HepG2 (cell line): Measurements from ENCODE around the gene DYNLL2. TPM values are rescaled to one million over a fixed set of nuclear protein-coding genes. Genes with fewer than 3 reads are reported as not detected.

Experiments used
- ATAC-seq: fragments of 200-7000 bp; cut with Tn5 transposase; 3 replicates; pipeline ENCODE4 v1.9.1; 2020; ENCODE audit warnings: mild to moderate bottlenecking, moderate library complexity
- BruUV-seq: library from RNA; stranded (reverse); fragments of 400-500 nt; replicated peaks from 2 replicates; lab custom pipeline; 2021; lab: Mats Ljungman, UMichigan
- CTCF ChIA-PET: fragments of 300-600 bp; formaldehyde crosslinking; extraction: SDS; loops from one replicate; lab custom pipeline; 2021; ENCODE audit warnings: low total read pairs, inconsistent platforms, low intra/inter-chr PET ratio; lab: Yijun Ruan, JAX
- POLR2A ChIA-PET: fragments of 350-600 bp; sonication (Branson Sonifier 250); formaldehyde crosslinking; loops from one replicate; lab custom pipeline; 2020; ENCODE audit warnings: antibody characterized with exemption, inconsistent platforms; lab: Yijun Ruan, JAX
- DNase-seq: peaks from one replicate; pipeline ENCODE4 v3.0.0-alpha.2; 2015; ENCODE audit warnings: low spot score
- FAIRE-seq: peaks from 3 replicates; lab custom pipeline; 2011; peaks lifted over from hg19 to GRCh38; lab: Jason Lieb, UNC
- H2AFZ ChIP-seq: one replicate; pipeline ENCODE4 v1.6.1; 2011; ENCODE audit warnings: low read length, inconsistent platforms
- H3K27ac ChIP-seq: fragments of 300-600 bp; 3 replicates; pipeline ENCODE4 v1.8.0; 2011; ENCODE audit warnings: mixed run types, mild to moderate bottlenecking, mixed read lengths, low read length, inconsistent platforms; ENCODE audit not compliant: insufficient read depth; ENCODE audit errors: extremely low read length
- H3K27me3 ChIP-seq, 2 experiments: fragments of 200-600 bp in 1 of 2; 2 replicates in 1 of 2; 3 replicates in 1 of 2; pipeline versions ENCODE4 v1.6.0 to v1.8.0; 2011; ENCODE audit warnings: low read length in 2 of 2, mild to moderate bottlenecking in 2 of 2, moderate library complexity in 2 of 2, inconsistent platforms in 1 of 2; ENCODE audit not compliant: insufficient read depth in 2 of 2, control insufficient read depth in 1 of 2
- H3K36me3 ChIP-seq, 2 experiments: fragments of 200-600 bp in 1 of 2; replicated peaks in 1 of 2; 2 replicates in 1 of 2; 3 replicates in 1 of 2; pipeline versions ENCODE4 v1.5.1 to v1.8.0; 2011; ENCODE audit warnings: low read length in 2 of 2, inconsistent platforms in 1 of 2; ENCODE audit not compliant: insufficient read depth in 2 of 2, control insufficient read depth in 1 of 2
- H3K4me1 ChIP-seq: 2 replicates; pipeline ENCODE4 v1.5.1; 2012; ENCODE audit warnings: low read length, inconsistent platforms; ENCODE audit not compliant: insufficient read depth
- H3K4me2 ChIP-seq: 2 replicates; pipeline ENCODE4 v1.6.0; 2011; ENCODE audit warnings: low read depth, low read length, inconsistent platforms
- H3K4me3 ChIP-seq, 3 experiments: fragments of 200-600 bp in 1 of 3; sonication (generic), shearing (Covaris generic) in 1 of 3; replicated peaks in 1 of 3; 2 replicates each; pipeline ENCODE4 v1.5.1; 2011 to 2016; ENCODE audit warnings: low read length in 3 of 3, inconsistent platforms in 2 of 3, low read depth in 2 of 3, mild to moderate bottlenecking in 2 of 3, control low read depth in 1 of 3, mixed read lengths in 1 of 3; ENCODE audit not compliant: insufficient read depth in 1 of 3
- H3K79me2 ChIP-seq: one replicate; pipeline ENCODE4 v1.6.1; 2011; ENCODE audit warnings: low read length, inconsistent platforms; ENCODE audit not compliant: insufficient read depth
- H3K9ac ChIP-seq: 2 replicates; pipeline ENCODE4 v1.6.0; 2011; ENCODE audit warnings: mild to moderate bottlenecking, low read depth, low read length, inconsistent platforms; ENCODE audit not compliant: insufficient read depth
- H3K9me3 ChIP-seq: 2 replicates; pipeline ENCODE4 v1.5.1; 2012; ENCODE audit warnings: mild to moderate bottlenecking, low read length
- H4K20me1 ChIP-seq: 2 replicates; pipeline ENCODE4 v1.6.0; 2011; ENCODE audit warnings: inconsistent platforms, mild to moderate bottlenecking, low read length, moderate library complexity; ENCODE audit not compliant: insufficient read depth
- CENPBD1 ChIP-seq: sonication (generic); formaldehyde crosslinking; IDR thresholded peaks from 2 replicates; pipeline ENCODE4 v1.8.0; 2022; ENCODE audit warnings: missing genetic modification reagents, low read depth, mild to moderate bottlenecking, borderline replicate concordance
- IKZF4 ChIP-seq: sonication (generic); formaldehyde crosslinking; IDR thresholded peaks from 2 replicates; pipeline ENCODE4 v1.5.1; 2020; ENCODE audit warnings: borderline replicate concordance, mild to moderate bottlenecking, low read depth, missing genetic modification reagents; ENCODE audit errors: not compliant biosample characterization
- KAT2B ChIP-seq: fragments of 150-350 bp; IDR thresholded peaks from 2 replicates; pipeline ENCODE4 v1.6.1; 2014; ENCODE audit warnings: low read depth, low read length, borderline replicate concordance
- SETDB1 ChIP-seq: sonication (generic); formaldehyde crosslinking; IDR thresholded peaks from 2 replicates; pipeline ENCODE4 v1.5.1; 2020; ENCODE audit warnings: missing genetic modification reagents, mild to moderate bottlenecking, borderline replicate concordance
- SOX5 ChIP-seq: IDR thresholded peaks from 2 replicates; pipeline ENCODE4 v1.6.1; 2016; ENCODE audit warnings: borderline replicate concordance
- SUZ12 ChIP-seq: fragments of 150-350 bp; IDR thresholded peaks from 2 replicates; pipeline ENCODE4 v1.6.1; 2014; ENCODE audit warnings: low read depth, low read length
- ZNF232 ChIP-seq: sonication (generic); formaldehyde crosslinking; IDR thresholded peaks from 2 replicates; pipeline ENCODE4 v1.4.0; 2020; ENCODE audit warnings: missing genetic modification reagents, borderline replicate concordance
- ZNF281 ChIP-seq: sonication (generic); formaldehyde crosslinking; IDR thresholded peaks from 2 replicates; pipeline ENCODE4 v1.4.0; 2020; ENCODE audit warnings: missing genetic modification reagents, borderline replicate concordance
- ZNF496 ChIP-seq: sonication (generic); formaldehyde crosslinking; IDR thresholded peaks from 2 replicates; pipeline ENCODE4 v1.8.1; 2023; ENCODE audit warnings: mild to moderate bottlenecking, moderate library complexity, missing genetic modification reagents; ENCODE audit not compliant: insufficient replicate concordance
- ZNF644 ChIP-seq: IDR thresholded peaks from 2 replicates; pipeline ENCODE4 v1.6.1; 2016; ENCODE audit warnings: low read depth
- ZNF879 ChIP-seq: sonication (generic); formaldehyde crosslinking; IDR thresholded peaks from 2 replicates; pipeline ENCODE4 v1.8.1; 2023; ENCODE audit warnings: missing genetic modification reagents
- ZSCAN25 ChIP-seq: sonication (generic); formaldehyde crosslinking; IDR thresholded peaks from 2 replicates; pipeline ENCODE4 v1.8.0; 2022; ENCODE audit warnings: mild to moderate bottlenecking, missing genetic modification reagents
- WGBS: methylation state at CpG from one replicate; pipeline ENCODE4 v1.1.6; 2017; ENCODE audit warnings: low lambda C conversion rate; 5-methylcytosine and 5-hydroxymethylcytosine counted together
- in situ Hi-C: cut with HindIII; loops from 2 replicates; pipeline ENCODE4 v1.10.0; 2017; ENCODE audit warnings: low pct_unique_long_range_greater_than_20kb; ENCODE audit not compliant: extremely low pct_ligation_motif_present
- intact Hi-C: fragments of 100-400 bp; cut with micrococcal nuclease; formaldehyde crosslinking; loops from one replicate; pipeline ENCODE4 v1.10.0; 2022; ENCODE audit not compliant: unreplicated experiment
- polyA plus RNA-seq, 8 experiments: library from polyadenylated mRNA; depleted of rRNA in 3 of 8; stranded (reverse) in 7 of 8; unstranded in 1 of 8; fragments of >200 nt; fragmentation: Illumina TruSeq in 4 of 8; extraction: Trizol in 4 of 8; gene quantifications; 2 replicates each; pipeline versions ENCODE4 v1.2.1 to v1.2.3, GENCODE V29; 2011 to 2016; ENCODE audit warnings: low read depth in 4 of 8, missing spikeins in 1 of 8, mixed read lengths in 1 of 8; ENCODE audit not compliant: insufficient read depth in 1 of 8
- total RNA-seq, 5 experiments: library from RNA; depleted of rRNA; stranded (reverse); fragments of >200 nt; fragmentation: Illumina TruSeq; extraction: Trizol; gene quantifications; 2 replicates each; pipeline ENCODE4 v1.2.3, GENCODE V29; 2016; ENCODE audit warnings: low read depth in 1 of 5
- TF ChIP-seq, protein P1 (sequence below): fragments of 450-650 bp; IDR thresholded peaks from 2 replicates; pipeline ENCODE4 v1.6.1; 2017

Gene DYNLL2
- total and polyA plus RNA-seq, 2 of the 13 experiments (the other 11 are each of a cell fraction or from before 2014, with no cell fraction given) = 9.5 to 29.0 TPM

DNA sequence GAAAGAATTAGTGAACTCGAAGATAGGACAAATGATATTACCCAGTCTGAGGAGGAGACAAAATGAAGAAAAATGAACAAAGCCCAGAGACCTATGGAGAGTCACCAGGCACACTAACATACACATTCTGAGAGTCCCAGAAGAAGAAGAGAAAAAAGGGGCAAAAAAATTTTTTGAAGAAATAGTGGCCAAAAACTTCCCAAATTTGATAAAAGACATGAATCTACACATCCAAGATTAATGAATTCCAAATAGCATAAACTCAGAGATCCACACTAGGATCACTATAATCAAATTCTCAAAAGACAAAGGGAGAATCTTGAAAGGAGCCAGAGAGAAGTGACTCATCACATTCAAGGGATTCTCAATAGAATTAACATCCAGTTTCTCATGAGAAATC, 61.6 kb downstream of the DYNLL2 start:
- no peaks in the 10 kb centered on the region for H3K79me2 ChIP-seq
- H2AFZ ChIP-seq = no peak overlapping the region
- ATAC-seq (no peak), DNase-seq (no peak), FAIRE-seq (no peak)
- no peak overlapping the region for H3K4me3 ChIP-seq
- no peaks in the 10 kb centered on the region for H3K9me3 ChIP-seq
- TF ChIP-seq SOX5 (CRISPR knock-in tag) (no peak), ZNF879 (no peak), IKZF4 (CRISPR knock-in tag) (no peak), CENPBD1 (CRISPR knock-in tag) (no peak), SETDB1 (no peak), KAT2B (no peak), ZNF281 (CRISPR knock-in tag) (no peak), ZNF496 (CRISPR knock-in tag) (no peak), ZNF644 (no peak), ZSCAN25 (no peak), ZNF232 (CRISPR knock-in tag) (no peak), SUZ12 (no peak)
- TF ChIP-seq, protein P1, sequence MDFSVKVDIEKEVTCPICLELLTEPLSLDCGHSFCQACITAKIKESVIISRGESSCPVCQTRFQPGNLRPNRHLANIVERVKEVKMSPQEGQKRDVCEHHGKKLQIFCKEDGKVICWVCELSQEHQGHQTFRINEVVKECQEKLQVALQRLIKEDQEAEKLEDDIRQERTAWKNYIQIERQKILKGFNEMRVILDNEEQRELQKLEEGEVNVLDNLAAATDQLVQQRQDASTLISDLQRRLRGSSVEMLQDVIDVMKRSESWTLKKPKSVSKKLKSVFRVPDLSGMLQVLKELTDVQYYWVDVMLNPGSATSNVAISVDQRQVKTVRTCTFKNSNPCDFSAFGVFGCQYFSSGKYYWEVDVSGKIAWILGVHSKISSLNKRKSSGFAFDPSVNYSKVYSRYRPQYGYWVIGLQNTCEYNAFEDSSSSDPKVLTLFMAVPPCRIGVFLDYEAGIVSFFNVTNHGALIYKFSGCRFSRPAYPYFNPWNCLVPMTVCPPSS = no peak
- in situ Hi-C loops (no loop called here), intact Hi-C loops (no loop called here)
- no TSS peak for BruUV-seq
- H3K9ac ChIP-seq = no peak overlapping the region
- H3K4me2 ChIP-seq = no peak overlapping the region
- no peaks in the 10 kb centered on the region for H3K36me3 ChIP-seq
- no peak overlapping the region for H3K27ac ChIP-seq
- no peaks in the 10 kb centered on the region for H3K4me1 ChIP-seq
- WGBS = 0% methylated on average over 1 of the region's 1 CpG
- ChIA-PET POLR2A (no interaction called here), CTCF (no interaction called here)
- no peaks in the 10 kb centered on the region for H4K20me1 ChIP-seq
- H3K27me3 ChIP-seq = peaks cover 0 to 24% of the 10 kb centered on the region in 2 experiments

Other genes with a start within 250 kb of the DYNLL2 start
- gene MRPS23, start 233.4 kb upstream of the DYNLL2 start, total RNA-seq (2016; rRNA removed; fragmentation: Illumina TruSeq; extraction: Trizol) = 181 and 283 TPM in 2 replicates
- gene MRPS23, start 233.4 kb upstream of the DYNLL2 start, polyA plus RNA-seq (2011; rRNA removed) = 61.6 and 63.2 TPM in 2 replicates
- 4.2 and 7.4 TPM in 2 replicates for gene CUEDC1, start 128.0 kb upstream of the DYNLL2 start, total RNA-seq (2016; rRNA removed; fragmentation: Illumina TruSeq; extraction: Trizol)
- gene CUEDC1, start 128.0 kb upstream of the DYNLL2 start, polyA plus RNA-seq (2011; rRNA removed) = 12.9 and 14.4 TPM in 2 replicates
- gene VEZF1, start 95.2 kb upstream of the DYNLL2 start, total RNA-seq (2016; rRNA removed; fragmentation: Illumina TruSeq; extraction: Trizol) = 45.9 and 48.0 TPM in 2 replicates
- gene VEZF1, start 95.2 kb upstream of the DYNLL2 start, polyA plus RNA-seq (2011; rRNA removed) = 41.3 and 49.7 TPM in 2 replicates
- 445 and 520 TPM in 2 replicates for gene SRSF1, start 76.2 kb upstream of the DYNLL2 start, total RNA-seq (2016; rRNA removed; fragmentation: Illumina TruSeq; extraction: Trizol)
- gene SRSF1, start 76.2 kb upstream of the DYNLL2 start, polyA plus RNA-seq (2011; rRNA removed) = 142 and 144 TPM in 2 replicates
- gene OR4D1, start 65.0 kb downstream of the DYNLL2 start, total RNA-seq (2016; rRNA removed; fragmentation: Illumina TruSeq; extraction: Trizol) = not detected in 2 replicates
- gene OR4D1, start 65.0 kb downstream of the DYNLL2 start, polyA plus RNA-seq (2011; rRNA removed) = not detected in 2 replicates
- not detected in 2 replicates for gene OR4D2, start 83.6 kb downstream of the DYNLL2 start, total RNA-seq (2016; rRNA removed; fragmentation: Illumina TruSeq; extraction: Trizol)
- not detected in 2 replicates for gene OR4D2, start 83.6 kb downstream of the DYNLL2 start, polyA plus RNA-seq (2011; rRNA removed)
- not detected in 2 replicates for gene EPX, start 109.3 kb downstream of the DYNLL2 start, total RNA-seq (2016; rRNA removed; fragmentation: Illumina TruSeq; extraction: Trizol)
- not detected in 2 replicates for gene EPX, start 109.3 kb downstream of the DYNLL2 start, polyA plus RNA-seq (2011; rRNA removed)
- gene MKS1, start 135.8 kb downstream of the DYNLL2 start, total RNA-seq (2016; rRNA removed; fragmentation: Illumina TruSeq; extraction: Trizol) = 24.8 and 26.3 TPM in 2 replicates
- gene MKS1, start 135.8 kb downstream of the DYNLL2 start, polyA plus RNA-seq (2011; rRNA removed) = 16.1 and 21.3 TPM in 2 replicates
- gene LPO, start 155.2 kb downstream of the DYNLL2 start, total RNA-seq (2016; rRNA removed; fragmentation: Illumina TruSeq; extraction: Trizol) = not detected in 2 replicates
- gene LPO, start 155.2 kb downstream of the DYNLL2 start, polyA plus RNA-seq (2011; rRNA removed) = 0.03 TPM in 1 of 2 replicates, not detected in the other
- not detected in 2 replicates for gene MPO, start 197.5 kb downstream of the DYNLL2 start, total RNA-seq (2016; rRNA removed; fragmentation: Illumina TruSeq; extraction: Trizol)
- not detected in 2 replicates for gene MPO, start 197.5 kb downstream of the DYNLL2 start, polyA plus RNA-seq (2011; rRNA removed)
- gene TSPOAP1, start 245.4 kb downstream of the DYNLL2 start, total RNA-seq (2016; rRNA removed; fragmentation: Illumina TruSeq; extraction: Trizol) = not detected in 2 replicates
- gene TSPOAP1, start 245.4 kb downstream of the DYNLL2 start, polyA plus RNA-seq (2011; rRNA removed) = 0.25 TPM in 1 of 2 replicates, not detected in the other